Progenitor cell of endocrine pancreas (in vitro differentiated cells): Measurements from ENCODE around the gene ZNF346. TPM values are rescaled to one million over a fixed set of nuclear protein-coding genes. Genes with fewer than 3 reads are reported as not detected.

Source experiments
- DNase-seq: peaks from one replicate; pipeline ENCODE4 v3.0.0; 2021; ENCODE audit warnings: low spot score; ENCODE audit not compliant: unreplicated experiment
- H3K27ac Mint-ChIP-seq: 2 replicates; pipeline ENCODE4 v1.8.0; 2021; ENCODE audit warnings: mild to moderate bottlenecking, moderate library complexity, mixed read lengths
- H3K27me3 Mint-ChIP-seq: 2 replicates; pipeline ENCODE4 v1.8.0; 2021; ENCODE audit warnings: mixed read lengths
- H3K36me3 Mint-ChIP-seq: 2 replicates; pipeline ENCODE4 v1.8.0; 2022; ENCODE audit warnings: mixed read lengths; ENCODE audit not compliant: insufficient read depth
- H3K4me1 Mint-ChIP-seq: 2 replicates; pipeline ENCODE4 v1.8.0; 2021; ENCODE audit warnings: low read depth, mixed read lengths
- H3K4me3 Mint-ChIP-seq: 2 replicates; pipeline ENCODE4 v1.8.0; 2021; ENCODE audit warnings: low read depth, mild to moderate bottlenecking, moderate library complexity, mixed read lengths
- H3K9me3 Mint-ChIP-seq: 2 replicates; pipeline ENCODE4 v1.8.0; 2021; ENCODE audit warnings: low read depth, mixed read lengths
- CTCF ChIP-seq: fragments of 200-600 bp; sonication (generic); IDR thresholded peaks from one replicate; pipeline ENCODE4 v1.5.0; 2021; ENCODE audit warnings: antibody characterized with exemption, mild to moderate bottlenecking; ENCODE audit not compliant: unreplicated experiment
- total RNA-seq: library from RNA; stranded (reverse); gene quantifications from 2 replicates; pipeline ENCODE4 v1.2.1, GENCODE V29; 2021

ZNF346 gene
- total RNA-seq, 1 donor from 2014 or later, result 42.2 TPM

GRCh38 chr5:177027665-177028064 is 5.2 kb downstream of the ZNF346 start:
- Mint-ChIP-seq H3K4me1 (peaks cover 14% of the 10 kb centered on the region), H3K9me3 (no peaks in the 10 kb centered on the region), H3K36me3 (peaks cover 18% of the 10 kb centered on the region), H3K27me3 (no peaks in the 10 kb centered on the region), H3K27ac (no peak overlapping the region), H3K4me3 (no peak overlapping the region)
- TF ChIP-seq CTCF, result no peak
- no peak for DNase-seq

DNA sequence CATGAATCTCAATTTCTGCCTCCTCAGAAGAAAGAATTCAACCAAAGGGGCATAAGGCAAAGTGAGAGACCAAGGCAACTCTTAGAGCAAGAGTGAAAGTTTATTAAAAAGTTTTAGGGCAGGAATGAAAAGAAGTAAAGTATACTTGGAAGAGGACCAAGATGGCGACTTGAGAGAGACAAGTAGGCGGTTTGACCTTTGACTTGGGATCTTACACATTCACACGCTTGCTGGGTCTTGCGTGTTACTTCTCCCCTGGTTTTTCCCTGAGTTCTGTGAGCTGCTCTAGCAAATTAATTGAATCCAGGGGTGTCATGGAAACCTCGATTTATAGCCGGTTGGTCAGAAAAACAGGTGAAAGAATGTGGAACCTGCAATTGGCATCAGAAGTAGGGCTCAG is 7.0 kb downstream of the ZNF346 start:
- peaks cover 5% of the 10 kb centered on the region for H3K4me1 Mint-ChIP-seq
- no peak overlapping the region for H3K4me3 Mint-ChIP-seq
- no peaks in the 10 kb centered on the region for H3K27me3 Mint-ChIP-seq
- no peak for TF ChIP-seq CTCF
- no peaks in the 10 kb centered on the region for H3K9me3 Mint-ChIP-seq
- H3K27ac Mint-ChIP-seq, result no peak overlapping the region
- DNase-seq, result no peak
- H3K36me3 Mint-ChIP-seq, result peaks cover 20% of the 10 kb centered on the region

GRCh38 chr5:177035976-177036375 is 13.5 kb downstream of the ZNF346 start:
- Mint-ChIP-seq H3K27ac (no peak overlapping the region), H3K4me1 (no peaks in the 10 kb centered on the region), H3K27me3 (no peaks in the 10 kb centered on the region), H3K4me3 (no peak overlapping the region), H3K36me3 (peaks cover 10% of the 10 kb centered on the region), H3K9me3 (no peaks in the 10 kb centered on the region)
- no peak for TF ChIP-seq CTCF
- no peak for DNase-seq

DNA sequence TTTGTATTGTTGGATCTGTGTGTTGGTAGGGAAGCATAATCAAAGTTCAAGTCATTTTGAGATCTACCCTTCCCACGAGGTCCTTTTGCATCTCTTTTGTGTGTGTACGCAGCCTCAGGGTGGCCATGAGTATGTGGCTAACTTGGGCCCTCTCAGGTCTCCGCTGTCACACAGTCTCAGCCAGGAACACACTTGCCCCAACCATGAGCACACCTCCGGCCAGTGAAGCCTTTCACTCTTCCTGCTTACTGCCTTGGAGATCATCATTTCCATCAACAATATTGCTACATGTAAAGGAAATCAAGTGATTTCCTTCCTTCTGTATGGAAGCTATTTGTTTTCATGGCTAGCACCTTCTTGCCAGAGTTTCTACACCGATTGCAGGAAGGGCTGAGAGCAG is 13.9 kb downstream of the ZNF346 start:
- Mint-ChIP-seq H3K4me3 (no peak overlapping the region), H3K36me3 (peaks cover 6% of the 10 kb centered on the region), H3K27me3 (no peaks in the 10 kb centered on the region), H3K27ac (no peak overlapping the region), H3K9me3 (no peaks in the 10 kb centered on the region), H3K4me1 (no peaks in the 10 kb centered on the region)
- DNase-seq, result no peak
- TF ChIP-seq CTCF, result no peak

- Mint-ChIP-seq H3K36me3 (peaks cover 5% of the 10 kb centered on the region), H3K4me3 (no peak overlapping the region), H3K27me3 (no peaks in the 10 kb centered on the region), H3K4me1 (no peaks in the 10 kb centered on the region), H3K27ac (no peak overlapping the region), H3K9me3 (no peaks in the 10 kb centered on the region)
- no peak for TF ChIP-seq CTCF
- no peak for DNase-seq
These were observed 14.4 kb downstream of the ZNF346 start for GRCh38 chr5:177036921-177037320.
